ENCODE results near the gene PGBD5. TPM values are rescaled to one million over a fixed set of nuclear protein-coding genes. Genes with fewer than 3 reads are reported as not detected.

PGBD5 gene
- total RNA-seq, 1 donor from 2014 or later = 15.9 TPM

DNA sequence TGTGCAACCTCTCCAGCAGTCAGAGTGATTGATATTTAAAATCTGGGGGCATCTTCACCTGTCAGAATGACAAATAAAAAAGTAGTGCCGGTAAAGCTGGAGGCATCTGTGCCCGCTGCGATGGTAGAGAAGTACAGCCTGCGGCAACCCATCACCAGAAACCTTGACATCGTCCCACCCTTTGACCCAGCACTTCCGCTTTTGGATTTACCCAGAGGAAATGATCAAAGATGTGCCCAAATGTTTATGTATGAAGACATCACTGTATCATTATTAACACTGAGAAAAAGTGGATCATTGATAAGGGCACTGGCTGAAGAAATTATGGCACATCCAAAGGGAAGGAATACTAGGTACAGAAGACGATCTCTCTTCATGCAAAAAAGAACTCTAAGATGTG is 96.0 kb downstream of the PGBD5 start:
- DNase-seq (ENCODE audit: low spot score in 2 of 2) (no peak), FAIRE-seq (no peak)

GRCh38 chr1:230328342-230329015 is 97.7 kb downstream of the PGBD5 start:
- DNase-seq (ENCODE audit: low spot score in 2 of 2) (no peak), FAIRE-seq (no peak)

DNA sequence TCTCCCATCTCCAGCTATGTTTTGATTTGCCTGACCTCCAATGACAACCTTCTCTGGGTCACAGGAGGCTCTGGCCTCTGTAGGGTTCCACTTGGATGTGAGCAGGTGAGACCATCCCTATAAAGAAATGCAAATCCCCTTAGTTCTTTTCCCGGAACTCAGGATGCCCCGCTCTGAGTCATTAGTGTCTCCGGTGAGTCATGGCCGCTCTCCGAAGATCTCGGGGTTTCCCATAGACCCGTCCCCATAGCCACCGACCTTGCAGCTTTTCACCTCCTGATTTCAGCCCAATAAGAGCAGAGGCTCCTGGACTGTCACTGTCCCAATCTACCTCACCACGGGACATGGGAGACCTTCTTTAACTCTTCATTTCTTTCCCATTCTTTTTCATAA is 98.2 kb downstream of the PGBD5 start:
- no peak for DNase-seq (ENCODE audit: low spot score in 2 of 2)
- no peak for FAIRE-seq

DNA sequence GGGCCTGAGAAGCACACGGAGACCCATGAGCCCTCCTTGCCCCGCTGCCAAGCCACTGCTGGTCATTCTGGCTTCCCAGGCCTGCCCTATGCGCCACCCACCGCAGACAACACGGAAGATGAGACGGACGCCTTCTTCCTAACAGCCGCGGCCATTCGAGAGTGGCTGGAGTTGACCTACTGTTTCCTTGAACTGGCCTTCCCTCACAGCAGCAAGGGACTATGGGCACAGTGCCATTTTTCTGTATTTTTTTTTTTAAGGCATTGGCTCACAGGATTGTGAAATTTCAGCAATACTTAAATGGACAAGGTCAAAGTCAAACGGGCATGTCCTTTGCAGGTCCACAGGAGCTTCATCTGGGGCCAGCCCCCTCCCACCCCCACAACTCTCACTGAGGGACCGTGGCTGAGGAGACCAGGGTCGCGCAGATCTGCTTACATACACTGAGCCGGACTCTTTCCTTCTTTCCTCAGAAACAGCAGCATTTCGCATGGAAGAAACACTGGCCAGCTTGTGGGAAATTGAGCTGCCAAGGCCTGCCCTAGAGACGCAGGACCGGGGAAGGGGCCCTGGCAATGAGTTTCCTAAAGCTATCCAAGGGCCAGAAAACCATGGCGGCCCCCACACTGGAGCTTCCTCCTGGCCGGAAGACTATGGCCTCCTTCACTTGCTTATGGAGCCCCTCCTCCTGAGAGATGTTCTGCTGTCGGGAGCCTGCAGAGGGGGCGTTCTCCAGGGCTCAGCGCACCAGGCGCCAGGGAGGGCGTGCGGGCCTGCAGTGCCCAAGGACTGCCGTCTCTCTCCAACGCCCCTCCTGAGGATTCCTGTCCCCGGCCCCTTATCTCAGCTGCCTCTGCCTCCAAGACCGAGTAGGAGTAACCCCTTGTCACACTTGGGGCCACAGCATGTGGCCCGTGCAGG is 98.9 kb downstream of the PGBD5 start:
- FAIRE-seq (no peak), DNase-seq (ENCODE audit: low spot score in 2 of 2) (no peak)

DNA sequence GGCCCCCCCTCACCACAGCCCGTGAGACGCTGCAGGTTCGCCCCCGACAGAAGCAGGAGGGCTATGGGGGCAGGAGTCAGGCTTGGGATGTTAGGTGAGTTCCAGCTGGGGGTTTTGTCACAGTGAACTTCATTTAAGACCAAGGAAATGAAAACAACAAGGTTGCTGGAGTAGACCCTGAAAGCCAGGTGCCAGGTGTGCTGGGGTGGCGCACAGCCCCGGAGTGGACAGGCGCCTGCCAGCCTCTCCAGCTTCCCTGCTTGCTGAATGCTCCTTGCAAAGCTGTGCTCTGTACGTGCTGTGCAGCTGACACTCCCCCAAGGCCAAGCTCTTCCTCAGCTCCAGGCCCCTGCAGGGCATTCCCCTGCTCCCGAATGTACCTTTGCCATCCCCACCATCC is 102.4 kb downstream of the PGBD5 start:
- no peak for FAIRE-seq
- DNase-seq (ENCODE audit: low spot score in 2 of 2) = no peak

- FAIRE-seq (no peak), DNase-seq (ENCODE audit: low spot score in 2 of 2) (no peak)
Observed at GRCh38 chr1:230322967-230323547, 103.1 kb downstream of the PGBD5 start.

GRCh38 chr1:230322421-230322756 is 103.7 kb downstream of the PGBD5 start:
- DNase-seq (ENCODE audit: low spot score in 2 of 2) (no peak), FAIRE-seq (no peak)

GRCh38 chr1:230321741-230322420 is 104.3 kb downstream of the PGBD5 start:
- no peak for DNase-seq (ENCODE audit: low spot score in 2 of 2)

DNA sequence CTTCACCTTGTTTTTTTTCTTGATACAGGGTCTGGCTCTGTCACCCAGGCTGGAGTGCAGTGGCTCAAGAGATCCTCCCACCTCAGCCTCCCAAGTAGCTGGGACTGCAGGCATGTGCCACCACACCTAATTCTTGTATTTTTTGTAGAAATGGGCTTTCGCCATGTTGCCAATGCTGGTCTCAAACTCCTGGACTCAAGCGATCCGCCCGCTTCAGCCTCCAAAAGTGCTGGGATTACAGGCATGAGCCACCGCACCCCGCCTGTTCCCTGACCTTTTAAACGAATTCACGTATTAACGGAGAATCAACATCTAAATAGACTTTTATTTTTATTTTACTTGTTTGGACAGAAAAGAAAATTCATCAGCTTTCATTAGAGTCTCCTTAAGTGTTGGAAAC is 104.8 kb downstream of the PGBD5 start:
- no peak for DNase-seq (ENCODE audit: low spot score in 2 of 2)
- FAIRE-seq = no peak

More at GRCh38 chr1:230321741-230322420, 104.3 kb downstream of the PGBD5 start:
- no peak for FAIRE-seq

DNA sequence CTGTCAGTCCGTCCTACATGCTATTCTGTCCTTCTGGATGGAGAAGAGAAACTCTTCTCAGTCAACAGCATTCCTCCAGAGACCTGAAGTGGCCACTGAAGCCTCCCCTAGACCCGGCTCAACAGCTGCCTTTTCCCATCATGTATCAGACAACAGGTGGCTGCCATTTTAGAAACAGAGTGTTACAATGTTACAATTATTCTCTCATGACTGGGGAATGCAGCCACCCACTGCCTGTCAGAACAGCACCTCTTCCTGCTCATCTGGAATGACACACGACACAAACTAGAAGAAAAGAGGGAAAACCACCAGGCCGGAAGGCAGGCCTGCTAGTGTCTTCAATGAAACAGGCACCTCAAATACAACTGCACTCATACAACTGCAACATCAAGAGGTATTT is 105.3 kb downstream of the PGBD5 start:
- FAIRE-seq (no peak), DNase-seq (ENCODE audit: low spot score in 2 of 2) (no peak)

GRCh38 chr1:230319014-230319747 is 107.0 kb downstream of the PGBD5 start:
- FAIRE-seq (no peak), DNase-seq (ENCODE audit: low spot score in 2 of 2) (no peak)

DNA sequence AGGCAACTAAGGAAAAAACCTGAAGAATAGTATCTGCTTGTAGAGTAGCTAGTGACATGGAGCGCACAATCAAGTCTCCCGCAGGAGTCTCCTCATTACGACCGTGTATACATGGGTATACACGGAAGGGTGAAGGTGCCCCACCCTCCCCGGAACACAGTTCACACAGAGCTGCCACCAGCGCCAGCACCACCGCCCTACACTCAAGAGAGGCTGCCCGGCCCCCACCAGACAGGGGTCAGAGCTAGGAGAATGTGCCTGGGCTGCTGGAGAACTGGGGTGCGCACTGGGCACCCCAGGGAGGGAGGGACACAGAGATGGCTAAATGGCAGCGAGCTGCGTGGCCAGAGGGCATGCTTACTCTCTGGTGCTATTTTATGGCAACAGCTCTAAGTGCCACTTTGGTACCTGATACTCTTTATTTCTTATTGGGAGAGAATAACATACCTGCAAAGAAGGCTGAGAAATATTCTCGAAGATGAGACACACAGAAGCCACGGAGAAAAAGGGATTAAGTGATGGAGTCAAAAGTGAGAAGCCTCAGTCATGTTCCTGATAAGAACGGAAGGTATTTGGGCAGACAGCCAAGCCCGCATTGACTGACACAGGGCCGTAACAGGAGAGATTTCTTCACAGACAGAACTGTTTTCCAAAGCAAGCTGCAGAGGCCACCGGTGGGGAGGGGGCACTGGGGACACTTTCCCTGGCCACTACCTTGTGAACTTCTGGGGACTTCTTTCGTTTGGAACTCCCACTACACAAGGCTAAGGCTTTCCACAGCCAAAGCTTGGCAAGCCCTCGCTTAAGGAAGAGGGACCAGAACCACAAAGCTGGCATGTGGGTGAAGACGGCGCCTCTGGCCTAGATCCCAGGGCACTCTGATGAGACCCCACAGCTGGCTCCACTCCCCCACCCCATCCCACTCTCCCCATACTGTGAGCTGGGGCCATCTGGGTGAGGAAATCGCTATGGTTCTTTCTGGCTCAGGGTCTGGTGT is 108.0 kb downstream of the PGBD5 start:
- DNase-seq (ENCODE audit: low spot score in 2 of 2) = no peak
- no peak for FAIRE-seq

DNA sequence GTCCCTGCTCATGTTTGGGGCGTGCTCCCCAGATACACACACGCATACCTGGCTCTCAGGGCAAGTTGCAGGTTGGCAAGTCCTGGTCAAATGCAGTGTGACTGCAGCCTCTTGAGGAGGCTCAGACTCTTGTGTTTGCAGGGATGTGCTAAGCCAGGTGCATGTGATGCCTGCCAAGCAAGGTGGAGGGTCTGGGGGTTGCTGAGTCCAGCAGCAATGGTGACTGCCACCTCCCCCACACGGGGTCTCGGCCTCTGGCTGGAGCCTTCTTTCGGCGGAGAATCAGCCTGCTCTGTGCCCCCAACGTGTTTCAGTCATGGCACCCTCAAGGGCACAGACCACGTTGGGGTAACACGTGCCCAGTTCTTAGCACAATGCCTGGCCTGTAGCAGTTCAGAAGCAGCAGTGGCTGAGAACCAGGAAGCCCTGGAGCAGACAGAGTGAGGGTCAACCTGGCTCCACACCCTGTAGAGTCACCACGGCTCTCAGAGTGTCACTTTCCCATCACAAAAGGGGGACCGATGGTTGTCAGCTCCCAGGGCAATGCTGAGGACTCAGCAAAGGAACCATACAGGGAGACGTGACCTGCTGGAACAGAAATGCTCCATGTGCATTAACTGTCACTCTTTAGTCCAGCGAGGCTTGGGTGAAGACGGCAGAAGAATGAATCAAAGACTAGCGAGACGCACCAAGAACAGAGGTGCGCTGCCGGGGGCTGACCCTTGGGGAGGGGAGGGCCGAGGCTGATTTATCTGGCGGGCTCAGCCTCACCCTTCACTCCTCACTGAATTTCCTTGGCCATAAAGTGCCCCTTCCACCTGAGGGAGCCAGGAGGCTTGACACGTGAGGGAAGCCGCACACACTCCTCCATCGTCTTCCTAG is 109.0 kb downstream of the PGBD5 start:
- no peak for FAIRE-seq
- DNase-seq (ENCODE audit: low spot score in 2 of 2) = no peak

DNA sequence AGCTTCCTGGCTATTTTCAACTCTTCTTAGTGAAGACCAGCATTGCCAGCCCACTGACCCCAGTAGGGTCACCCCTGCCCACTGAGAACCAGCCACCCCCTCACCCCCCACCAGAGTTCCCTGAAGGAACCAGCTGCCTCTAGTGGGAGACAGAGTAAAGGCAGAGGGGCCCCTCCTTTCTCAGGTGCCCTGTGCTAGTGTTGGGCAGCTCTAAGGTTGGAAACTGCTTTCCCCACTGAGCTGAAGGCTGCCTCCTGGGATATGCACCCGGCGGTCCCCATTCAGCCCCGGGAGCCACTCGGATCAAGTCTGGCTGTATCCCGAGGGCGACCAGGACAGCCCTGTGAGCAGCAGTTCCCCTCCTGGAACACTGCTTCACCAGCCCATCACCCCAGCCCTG is 111.0 kb downstream of the PGBD5 start:
- FAIRE-seq = no peak
- DNase-seq (ENCODE audit: low spot score in 2 of 2) = no peak

GRCh38 chr1:230314142-230314470 is 112.0 kb downstream of the PGBD5 start:
- DNase-seq (ENCODE audit: low spot score in 2 of 2) (no peak), FAIRE-seq (no peak)

- DNase-seq (ENCODE audit: low spot score in 2 of 2) = no peak
- no peak for FAIRE-seq
Observed at GRCh38 chr1:230313453-230314141, 112.5 kb downstream of the PGBD5 start.

- DNase-seq (ENCODE audit: low spot score in 2 of 2) (no peak), FAIRE-seq (no peak)
Observed at GRCh38 chr1:230312676-230313075, 113.5 kb downstream of the PGBD5 start.

All from frontal cortex (tissue), 4 donors.